ENCODE measurements around the gene SEMA4C.
A peak's percentile ranks its signal among the peaks of the same experiment; 100 is the strongest.
"Not testable (repeated sequence)": the region's sequence is repeated elsewhere in the genome, so short reads cannot be mapped to it uniquely, and the experiment has no call there.

The SEMA4C gene

GRCh38 chr2:96890726-96891385 is 21.0 kb upstream of the SEMA4C start:
- H3K27ac ChIP-seq: no peak overlapping the region

GRCh38 chr2:96890252-96890651 is 20.4 kb upstream of the SEMA4C start:
- no peak overlapping the region for H3K27ac ChIP-seq
- TF ChIP-seq ZFX (IDR thresholded peaks at IDR 0.05): no peak
- TF ChIP-seq, protein P1, sequence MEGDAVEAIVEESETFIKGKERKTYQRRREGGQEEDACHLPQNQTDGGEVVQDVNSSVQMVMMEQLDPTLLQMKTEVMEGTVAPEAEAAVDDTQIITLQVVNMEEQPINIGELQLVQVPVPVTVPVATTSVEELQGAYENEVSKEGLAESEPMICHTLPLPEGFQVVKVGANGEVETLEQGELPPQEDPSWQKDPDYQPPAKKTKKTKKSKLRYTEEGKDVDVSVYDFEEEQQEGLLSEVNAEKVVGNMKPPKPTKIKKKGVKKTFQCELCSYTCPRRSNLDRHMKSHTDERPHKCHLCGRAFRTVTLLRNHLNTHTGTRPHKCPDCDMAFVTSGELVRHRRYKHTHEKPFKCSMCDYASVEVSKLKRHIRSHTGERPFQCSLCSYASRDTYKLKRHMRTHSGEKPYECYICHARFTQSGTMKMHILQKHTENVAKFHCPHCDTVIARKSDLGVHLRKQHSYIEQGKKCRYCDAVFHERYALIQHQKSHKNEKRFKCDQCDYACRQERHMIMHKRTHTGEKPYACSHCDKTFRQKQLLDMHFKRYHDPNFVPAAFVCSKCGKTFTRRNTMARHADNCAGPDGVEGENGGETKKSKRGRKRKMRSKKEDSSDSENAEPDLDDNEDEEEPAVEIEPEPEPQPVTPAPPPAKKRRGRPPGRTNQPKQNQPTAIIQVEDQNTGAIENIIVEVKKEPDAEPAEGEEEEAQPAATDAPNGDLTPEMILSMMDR (conservative IDR thresholded peaks at IDR 0.05): no peak

More at GRCh38 chr2:96890726-96891385, 21.0 kb upstream of the SEMA4C start:
- TF ChIP-seq, protein P1 (conservative IDR thresholded peaks at IDR 0.05): no peak
- no peak for TF ChIP-seq ZFX (IDR thresholded peaks at IDR 0.05)

DNA sequence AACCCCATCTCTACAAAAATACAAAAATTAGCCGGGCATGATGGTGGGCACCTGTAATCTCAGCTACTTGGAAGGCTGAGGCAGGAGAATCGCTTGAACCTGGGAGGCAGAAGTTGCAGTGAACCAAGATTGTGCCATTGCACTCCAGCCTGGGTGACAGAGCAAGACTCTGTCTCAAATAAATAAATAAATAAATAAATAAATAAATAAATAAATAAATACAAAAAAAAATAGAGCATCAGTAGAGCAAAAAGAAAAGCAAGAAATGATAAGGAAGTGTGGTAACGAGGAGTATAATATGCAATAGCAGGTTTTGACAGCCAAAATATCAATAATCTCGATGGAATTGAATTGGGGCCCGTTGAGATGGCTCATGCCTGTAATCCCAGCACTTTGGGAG is 19.6 kb upstream of the SEMA4C start:
- H3K27ac ChIP-seq: not testable (repeated sequence)

GRCh38 chr2:96888072-96889011 is 18.5 kb upstream of the SEMA4C start:
- peak overlapping the region; percentile 96 for H3K27ac ChIP-seq
- TF ChIP-seq, protein P1 (conservative IDR thresholded peaks at IDR 0.05): no peak
- peak; percentile 45; the same call in 1 of the 2 replicates for TF ChIP-seq ZFX (IDR thresholded peaks at IDR 0.05)

DNA sequence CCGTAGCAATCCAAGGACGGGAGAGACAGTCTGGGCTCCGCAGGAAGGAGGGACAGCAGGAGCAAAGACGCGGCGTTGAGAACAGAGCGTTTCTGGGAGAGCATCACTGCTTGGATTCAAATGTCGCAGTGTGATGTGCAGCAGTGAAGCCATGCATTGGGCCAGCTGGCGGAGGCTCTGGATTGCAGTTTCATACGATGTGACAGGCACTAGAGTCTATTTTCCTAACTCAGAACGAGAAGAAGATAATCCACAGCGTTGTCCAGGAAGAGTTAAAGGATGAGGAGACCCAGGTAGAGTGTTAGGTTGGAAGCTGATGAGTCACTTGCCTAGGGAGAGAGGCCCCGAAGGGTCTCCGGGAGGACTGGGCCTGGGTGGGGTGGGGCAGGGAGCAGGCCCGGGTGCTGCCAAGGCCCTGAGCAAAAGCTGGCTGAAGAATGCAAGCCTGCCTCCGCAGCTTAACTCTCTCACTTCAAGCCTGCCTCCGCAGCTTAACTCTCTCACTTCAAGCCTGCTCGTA is 17.7 kb upstream of the SEMA4C start:
- TF ChIP-seq, protein P1 (conservative IDR thresholded peaks at IDR 0.05): no peak
- TF ChIP-seq ZFX (IDR thresholded peaks at IDR 0.05): no peak
- H3K27ac ChIP-seq: peak overlapping the region; percentile 96

DNA sequence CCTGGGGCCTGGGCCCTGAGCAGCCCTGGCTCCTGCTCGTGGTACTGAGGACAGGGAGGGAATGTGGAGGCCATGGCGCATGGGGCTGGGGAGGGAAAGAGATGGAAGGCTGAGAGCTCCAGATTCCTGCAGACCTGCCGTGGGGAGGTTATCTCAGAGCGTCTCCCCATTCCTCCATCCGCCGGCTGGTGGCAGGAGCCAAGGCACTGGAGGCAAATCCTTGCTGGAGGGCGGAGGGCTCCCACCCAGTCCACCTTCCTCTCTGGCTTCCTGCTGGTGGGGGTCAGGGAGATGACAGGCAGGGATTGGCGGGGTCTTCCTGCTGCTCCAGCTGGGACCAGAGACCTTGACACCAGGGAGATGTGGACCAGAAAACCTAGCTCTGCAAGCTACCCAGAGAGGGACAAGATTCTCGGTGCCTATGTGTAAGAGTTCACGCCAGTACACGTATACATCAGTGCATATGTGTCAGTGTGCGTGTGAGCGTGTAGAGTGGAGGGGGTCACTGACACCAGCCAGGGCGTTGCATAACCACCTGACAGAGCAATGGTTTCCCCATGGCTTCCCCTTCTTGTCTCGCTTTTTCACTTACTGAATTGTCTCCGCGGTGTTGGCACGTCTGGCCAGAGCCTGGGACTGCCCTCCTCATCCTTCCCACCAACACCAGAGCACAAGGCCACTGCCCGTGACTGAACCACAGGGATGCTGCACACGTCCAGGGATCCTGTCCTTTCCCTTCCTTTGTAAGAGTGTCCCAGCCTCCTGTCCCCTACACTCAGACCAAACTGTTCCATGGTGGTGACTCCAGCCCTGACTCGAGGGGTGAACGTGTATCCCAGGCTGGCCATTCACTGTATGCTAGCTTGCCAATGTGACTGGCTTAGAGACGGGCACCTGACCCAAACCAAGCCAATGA is 15.8 kb upstream of the SEMA4C start:
- H3K27ac ChIP-seq: no peak overlapping the region
- no peak for TF ChIP-seq ZFX (IDR thresholded peaks at IDR 0.05)
- TF ChIP-seq, protein P1 (conservative IDR thresholded peaks at IDR 0.05): no peak

Measured in C4-2B (cell line).